HepG2 (cell line): ENCODE measurements around the gene NOP9. TPM values are rescaled to one million over a fixed set of nuclear protein-coding genes. Genes with fewer than 3 reads are reported as not detected.

ENCODE experiments used
- ATRX ChIP-seq: sonication (generic); formaldehyde crosslinking; IDR thresholded peaks from 2 replicates; pipeline ENCODE4 v1.4.0; 2020; ENCODE audit warnings: missing genetic modification reagents, borderline replicate concordance
- LCORL ChIP-seq, 2 experiments: fragments of 450-650 bp in 1 of 2; sonication (generic) in 1 of 2; formaldehyde crosslinking in 1 of 2; IDR thresholded peaks; 2 replicates each; pipeline versions ENCODE4 v1.5.0 to v1.6.1; 2017 to 2020; ENCODE audit warnings: antibody characterized with exemption in 1 of 2, missing genetic modification reagents in 1 of 2
- MAX ChIP-seq: IDR thresholded peaks from 2 replicates; pipeline ENCODE4 v1.6.1; 2012; ENCODE audit warnings: inconsistent platforms
- MAZ ChIP-seq, 2 experiments: sonication (generic) in 1 of 2; formaldehyde crosslinking in 1 of 2; IDR thresholded peaks; 2 replicates each; pipeline versions ENCODE4 v1.5.0 to v1.6.1; 2012 to 2020; ENCODE audit warnings: low read depth in 2 of 2, mild to moderate bottlenecking in 2 of 2, borderline replicate concordance in 1 of 2, improper control_type of control experiment in 1 of 2, low read length in 1 of 2, missing genetic modification reagents in 1 of 2, moderate library complexity in 1 of 2
- SP5 ChIP-seq: IDR thresholded peaks from 2 replicates; pipeline ENCODE4 v1.6.1; 2016; ENCODE audit warnings: low read depth, borderline replicate concordance
- ZNF572 ChIP-seq: sonication (generic); formaldehyde crosslinking; IDR thresholded peaks from 2 replicates; pipeline ENCODE4 v1.5.1; 2020; ENCODE audit warnings: mild to moderate bottlenecking, missing genetic modification reagents
- polyA plus RNA-seq, 8 experiments: library from polyadenylated mRNA; depleted of rRNA in 3 of 8; stranded (reverse) in 7 of 8; unstranded in 1 of 8; fragments of >200 nt; fragmentation: Illumina TruSeq in 4 of 8; extraction: Trizol in 4 of 8; gene quantifications; 2 replicates each; pipeline versions ENCODE4 v1.2.1 to v1.2.3, GENCODE V29; 2011 to 2016; ENCODE audit warnings: low read depth in 4 of 8, missing spikeins in 1 of 8, mixed read lengths in 1 of 8; ENCODE audit not compliant: insufficient read depth in 1 of 8
- total RNA-seq, 5 experiments: library from RNA; depleted of rRNA; stranded (reverse); fragments of >200 nt; fragmentation: Illumina TruSeq; extraction: Trizol; gene quantifications; 2 replicates each; pipeline ENCODE4 v1.2.3, GENCODE V29; 2016; ENCODE audit warnings: low read depth in 1 of 5
- TF ChIP-seq, protein P1 (sequence below): sonication (generic); formaldehyde crosslinking; IDR thresholded peaks from 2 replicates; pipeline ENCODE4 v1.4.0; 2020; ENCODE audit warnings: missing genetic modification reagents, borderline replicate concordance
- TF ChIP-seq, protein P2 (sequence below): sonication (generic); formaldehyde crosslinking; IDR thresholded peaks from 2 replicates; pipeline ENCODE4 v1.5.1; 2020; ENCODE audit warnings: mild to moderate bottlenecking, missing genetic modification reagents, borderline replicate concordance

Gene NOP9
- total and polyA plus RNA-seq, 2 of the 13 experiments (the other 11 are each of a cell fraction or from before 2014, with no cell fraction given), result 24.5 to 61.6 TPM

DNA sequence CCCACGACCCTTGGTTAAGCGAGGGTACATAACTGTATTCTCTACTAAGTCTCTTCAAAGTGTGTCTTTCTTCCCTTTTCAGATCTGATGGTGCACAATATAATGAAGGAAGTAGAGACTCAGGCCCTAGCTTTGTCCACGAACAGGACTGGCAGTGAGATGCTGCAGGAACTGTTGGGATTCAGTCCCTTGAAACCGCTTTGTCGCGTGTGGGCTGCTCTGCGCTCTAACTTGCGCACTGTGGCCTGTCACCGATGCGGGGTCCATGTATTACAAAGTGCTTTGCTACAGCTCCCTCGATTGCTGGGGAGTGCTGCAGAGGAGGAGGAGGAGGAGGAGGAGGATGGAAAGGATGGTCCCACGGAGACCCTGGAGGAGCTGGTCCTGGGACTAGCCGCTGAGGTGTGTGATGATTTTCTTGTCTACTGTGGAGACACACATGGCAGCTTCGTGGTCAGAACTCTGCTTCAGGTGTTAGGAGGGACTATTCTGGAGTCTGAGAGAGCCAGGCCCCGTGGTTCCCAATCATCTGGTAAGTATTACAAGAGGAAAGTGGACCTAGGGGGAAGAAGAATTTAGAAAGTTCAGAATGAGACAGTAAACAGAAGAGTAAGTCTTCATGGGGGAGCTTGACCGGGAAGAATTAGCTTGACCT, 803 bp downstream of the NOP9 start (continued):
- TF ChIP-seq LCORL (IDR thresholded peaks at IDR 0.05) (no peak), LCORL (CRISPR knock-in tag; IDR thresholded peaks at IDR 0.05) (no peak), MAX (no peak), ZNF572 (CRISPR knock-in tag) (peak; percentile 16; the same call in 1 of the 2 replicates), MAZ (IDR thresholded peaks at IDR 0.05; ENCODE audit: borderline replicate concordance, low read depth, low read length) (no peak), MAZ (CRISPR knock-in tag; IDR thresholded peaks at IDR 0.05; ENCODE audit: low read depth) (0 out of 2 replicates have a peak, but pooled peaks have one; percentile 31), SP5 (CRISPR knock-in tag) (no peak), ATRX (CRISPR knock-in tag) (peak; percentile 42; the same call in 1 of the 2 replicates)
- TF ChIP-seq, protein P1, sequence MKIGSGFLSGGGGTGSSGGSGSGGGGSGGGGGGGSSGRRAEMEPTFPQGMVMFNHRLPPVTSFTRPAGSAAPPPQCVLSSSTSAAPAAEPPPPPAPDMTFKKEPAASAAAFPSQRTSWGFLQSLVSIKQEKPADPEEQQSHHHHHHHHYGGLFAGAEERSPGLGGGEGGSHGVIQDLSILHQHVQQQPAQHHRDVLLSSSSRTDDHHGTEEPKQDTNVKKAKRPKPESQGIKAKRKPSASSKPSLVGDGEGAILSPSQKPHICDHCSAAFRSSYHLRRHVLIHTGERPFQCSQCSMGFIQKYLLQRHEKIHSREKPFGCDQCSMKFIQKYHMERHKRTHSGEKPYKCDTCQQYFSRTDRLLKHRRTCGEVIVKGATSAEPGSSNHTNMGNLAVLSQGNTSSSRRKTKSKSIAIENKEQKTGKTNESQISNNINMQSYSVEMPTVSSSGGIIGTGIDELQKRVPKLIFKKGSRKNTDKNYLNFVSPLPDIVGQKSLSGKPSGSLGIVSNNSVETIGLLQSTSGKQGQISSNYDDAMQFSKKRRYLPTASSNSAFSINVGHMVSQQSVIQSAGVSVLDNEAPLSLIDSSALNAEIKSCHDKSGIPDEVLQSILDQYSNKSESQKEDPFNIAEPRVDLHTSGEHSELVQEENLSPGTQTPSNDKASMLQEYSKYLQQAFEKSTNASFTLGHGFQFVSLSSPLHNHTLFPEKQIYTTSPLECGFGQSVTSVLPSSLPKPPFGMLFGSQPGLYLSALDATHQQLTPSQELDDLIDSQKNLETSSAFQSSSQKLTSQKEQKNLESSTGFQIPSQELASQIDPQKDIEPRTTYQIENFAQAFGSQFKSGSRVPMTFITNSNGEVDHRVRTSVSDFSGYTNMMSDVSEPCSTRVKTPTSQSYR (CRISPR knock-in tag), result 0 out of 2 replicates have a peak, but pooled peaks have one; percentile 12
- TF ChIP-seq, protein P2, sequence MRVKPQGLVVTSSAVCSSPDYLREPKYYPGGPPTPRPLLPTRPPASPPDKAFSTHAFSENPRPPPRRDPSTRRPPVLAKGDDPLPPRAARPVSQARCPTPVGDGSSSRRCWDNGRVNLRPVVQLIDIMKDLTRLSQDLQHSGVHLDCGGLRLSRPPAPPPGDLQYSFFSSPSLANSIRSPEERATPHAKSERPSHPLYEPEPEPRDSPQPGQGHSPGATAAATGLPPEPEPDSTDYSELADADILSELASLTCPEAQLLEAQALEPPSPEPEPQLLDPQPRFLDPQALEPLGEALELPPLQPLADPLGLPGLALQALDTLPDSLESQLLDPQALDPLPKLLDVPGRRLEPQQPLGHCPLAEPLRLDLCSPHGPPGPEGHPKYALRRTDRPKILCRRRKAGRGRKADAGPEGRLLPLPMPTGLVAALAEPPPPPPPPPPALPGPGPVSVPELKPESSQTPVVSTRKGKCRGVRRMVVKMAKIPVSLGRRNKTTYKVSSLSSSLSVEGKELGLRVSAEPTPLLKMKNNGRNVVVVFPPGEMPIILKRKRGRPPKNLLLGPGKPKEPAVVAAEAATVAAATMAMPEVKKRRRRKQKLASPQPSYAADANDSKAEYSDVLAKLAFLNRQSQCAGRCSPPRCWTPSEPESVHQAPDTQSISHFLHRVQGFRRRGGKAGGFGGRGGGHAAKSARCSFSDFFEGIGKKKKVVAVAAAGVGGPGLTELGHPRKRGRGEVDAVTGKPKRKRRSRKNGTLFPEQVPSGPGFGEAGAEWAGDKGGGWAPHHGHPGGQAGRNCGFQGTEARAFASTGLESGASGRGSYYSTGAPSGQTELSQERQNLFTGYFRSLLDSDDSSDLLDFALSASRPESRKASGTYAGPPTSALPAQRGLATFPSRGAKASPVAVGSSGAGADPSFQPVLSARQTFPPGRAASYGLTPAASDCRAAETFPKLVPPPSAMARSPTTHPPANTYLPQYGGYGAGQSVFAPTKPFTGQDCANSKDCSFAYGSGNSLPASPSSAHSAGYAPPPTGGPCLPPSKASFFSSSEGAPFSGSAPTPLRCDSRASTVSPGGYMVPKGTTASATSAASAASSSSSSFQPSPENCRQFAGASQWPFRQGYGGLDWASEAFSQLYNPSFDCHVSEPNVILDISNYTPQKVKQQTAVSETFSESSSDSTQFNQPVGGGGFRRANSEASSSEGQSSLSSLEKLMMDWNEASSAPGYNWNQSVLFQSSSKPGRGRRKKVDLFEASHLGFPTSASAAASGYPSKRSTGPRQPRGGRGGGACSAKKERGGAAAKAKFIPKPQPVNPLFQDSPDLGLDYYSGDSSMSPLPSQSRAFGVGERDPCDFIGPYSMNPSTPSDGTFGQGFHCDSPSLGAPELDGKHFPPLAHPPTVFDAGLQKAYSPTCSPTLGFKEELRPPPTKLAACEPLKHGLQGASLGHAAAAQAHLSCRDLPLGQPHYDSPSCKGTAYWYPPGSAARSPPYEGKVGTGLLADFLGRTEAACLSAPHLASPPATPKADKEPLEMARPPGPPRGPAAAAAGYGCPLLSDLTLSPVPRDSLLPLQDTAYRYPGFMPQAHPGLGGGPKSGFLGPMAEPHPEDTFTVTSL (CRISPR knock-in tag), result 0 out of 2 replicates have a peak, but pooled peaks have one; percentile 5
